HG02759 (cell line): Measurements from ENCODE around the gene LONRF3.

ENCODE experiments used
- ATAC-seq: cut with Tn5 transposase; IDR thresholded peaks from one replicate; pipeline ENCODE4 v1.9.1; 2021; ENCODE audit warnings: mild to moderate bottlenecking, moderate library complexity; ENCODE audit not compliant: unreplicated experiment

Gene LONRF3

GRCh38 chrX:118974088-118974907 lies at the start of gene LONRF3:
TSS of gene LONRF3 (plus strand) at chrX:118974618. CDS start at chrX:118974781, 163 bp downstream.
- ATAC-seq = peak; percentile 30

- ATAC-seq = no peak
Measured at GRCh38 chrX:118928151-118928550, 46.3 kb upstream of the LONRF3 start.

GRCh38 chrX:118935352-118935751 lies 39.1 kb upstream of the LONRF3 start:
- ATAC-seq = no peak

GRCh38 chrX:118941147-118941546 lies 33.3 kb upstream of the LONRF3 start:
- no peak for ATAC-seq

- no peak for ATAC-seq
Measured at GRCh38 chrX:118943102-118943501, 31.3 kb upstream of the LONRF3 start.

GRCh38 chrX:118945921-118946320 lies 28.5 kb upstream of the LONRF3 start:
- ATAC-seq = no peak

GRCh38 chrX:118948270-118948669 lies 26.1 kb upstream of the LONRF3 start:
- no peak for ATAC-seq

GRCh38 chrX:118961866-118962560 lies 12.4 kb upstream of the LONRF3 start:
- ATAC-seq = no peak

- ATAC-seq = no peak
Measured at GRCh38 chrX:118963159-118963558, 11.3 kb upstream of the LONRF3 start.

GRCh38 chrX:118964252-118964651 lies 10.2 kb upstream of the LONRF3 start:
- no peak for ATAC-seq

GRCh38 chrX:118965395-118965794 lies 9.0 kb upstream of the LONRF3 start:
- no peak for ATAC-seq

GRCh38 chrX:118968031-118968430 lies 6.4 kb upstream of the LONRF3 start:
- ATAC-seq = no peak

GRCh38 chrX:118971552-118971951 lies 2.9 kb upstream of the LONRF3 start:
- ATAC-seq = no peak

- no peak for ATAC-seq
Measured at GRCh38 chrX:118973389-118974087, 880 bp upstream of the LONRF3 start.

GRCh38 chrX:118974908-118975671 lies 672 bp downstream of the LONRF3 start:
- ATAC-seq = peak; percentile 52

GRCh38 chrX:118975831-118976598 lies 1.6 kb downstream of the LONRF3 start:
- ATAC-seq = peak; percentile 23

- peak; percentile 34 for ATAC-seq
Measured at GRCh38 chrX:118976599-118977340, 2.4 kb downstream of the LONRF3 start.

GRCh38 chrX:118977424-118977823 lies 3.0 kb downstream of the LONRF3 start:
- no peak for ATAC-seq

GRCh38 chrX:118978451-118978850 lies 4.0 kb downstream of the LONRF3 start:
- no peak for ATAC-seq
